D721Med (cell line): ENCODE results near the gene TGM6.

ENCODE experiments used
- DNase-seq: peaks from one replicate; pipeline ENCODE4 v3.0.0; 2011; ENCODE audit warnings: low spot score; ENCODE audit not compliant: insufficient read length
- FAIRE-seq: peaks from 2 replicates; lab custom pipeline; 2011; peaks lifted over from hg19 to GRCh38; lab: Jason Lieb, UNC
- CTCF ChIP-seq: IDR thresholded peaks from 2 replicates; pipeline ENCODE4 v1.5.1; 2012; ENCODE audit warnings: mild to moderate bottlenecking, control low read depth; ENCODE audit not compliant: insufficient read depth; ENCODE audit errors: missing control alignments

TGM6 gene

GRCh38 chr20:2363187-2363586, 17.5 kb upstream of the TGM6 start:
- FAIRE-seq, result no peak
- no peak for TF ChIP-seq CTCF
- no peak for DNase-seq

- no peak for DNase-seq
- TF ChIP-seq CTCF, result no peak
Measured at GRCh38 chr20:2363587-2363986, 17.1 kb upstream of the TGM6 start.

GRCh38 chr20:2364044-2364443, 16.7 kb upstream of the TGM6 start:
- no peak for TF ChIP-seq CTCF
- no peak for DNase-seq
- FAIRE-seq, result no peak

More at GRCh38 chr20:2363587-2363986, 17.1 kb upstream of the TGM6 start:
- FAIRE-seq, result no peak

DNA sequence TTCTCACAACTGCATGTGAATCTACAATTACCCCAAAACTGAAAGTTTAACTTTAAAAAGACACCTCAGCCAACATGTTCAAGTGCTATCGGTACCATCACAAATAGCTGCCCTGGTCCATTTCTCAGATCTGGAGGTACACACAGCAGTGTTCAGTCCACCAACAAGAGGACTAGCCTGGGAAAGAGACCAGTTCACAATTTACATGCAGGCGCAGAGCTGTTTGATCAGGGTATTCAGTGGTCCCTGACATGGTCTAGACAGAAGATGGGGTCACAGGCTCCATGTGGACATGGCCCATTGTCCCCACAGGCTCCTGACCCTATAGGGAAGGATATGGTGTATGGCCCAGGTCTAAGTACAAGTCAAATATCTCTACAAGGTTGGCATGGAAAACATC, 15.6 kb upstream of the TGM6 start:
- no peak for TF ChIP-seq CTCF
- FAIRE-seq, result no peak

DNA sequence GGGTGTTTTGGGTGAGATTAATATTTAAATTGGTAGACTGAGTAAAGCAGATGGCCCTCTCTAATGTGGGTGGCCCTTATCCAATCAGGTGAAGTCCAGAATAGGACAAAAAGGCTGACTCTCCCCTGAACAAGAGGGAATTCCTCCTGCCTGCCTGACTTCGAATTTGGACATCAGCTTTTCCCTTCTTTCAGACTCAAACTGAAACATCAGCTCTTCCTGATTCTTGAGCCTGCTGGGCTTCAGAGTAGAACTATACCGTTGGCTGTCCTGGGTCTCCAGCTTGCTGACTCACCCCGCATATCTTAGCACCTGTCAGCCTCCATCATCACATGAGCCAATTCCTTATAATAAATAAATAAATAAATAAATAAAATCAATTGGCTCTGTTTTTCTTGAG, 15.0 kb upstream of the TGM6 start:
- DNase-seq (no peak), FAIRE-seq (no peak)
- TF ChIP-seq CTCF, result no peak

More for the DNA sequence above, 15.6 kb upstream of the TGM6 start:
- DNase-seq, result no peak

GRCh38 chr20:2368621-2369020, 12.1 kb upstream of the TGM6 start:
- DNase-seq, result no peak
- TF ChIP-seq CTCF, result no peak
- FAIRE-seq, result no peak

DNA sequence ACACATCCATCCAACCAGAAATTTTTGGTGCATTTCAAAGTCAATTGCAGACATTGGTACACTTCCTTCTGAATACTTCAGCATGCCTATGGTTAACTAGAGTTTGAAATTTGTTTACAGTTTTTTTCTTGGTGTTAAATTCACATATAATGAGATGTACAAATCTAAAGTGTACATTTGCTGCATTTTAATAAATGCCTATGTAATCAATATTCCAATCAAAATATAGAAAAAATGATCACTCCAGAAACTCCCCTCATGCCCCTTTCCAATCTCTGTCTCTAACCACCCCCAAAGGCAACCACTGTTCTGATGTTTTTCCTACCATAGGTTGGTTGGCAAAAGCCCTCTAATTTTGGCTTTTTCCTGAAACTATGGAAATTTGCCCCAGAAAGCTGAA, 7.6 kb upstream of the TGM6 start:
- FAIRE-seq, result no peak
- no peak for TF ChIP-seq CTCF
- DNase-seq, result no peak
